ENCODE data around the gene HNF1B.

GRCh38 chr17:37786481-37786880 is 41.6 kb upstream of the HNF1B start:
- TF ChIP-seq EZH2phosphoT487 (IDR thresholded peaks at IDR 0.05; ENCODE audit: low read length) (no peak), CTCF (IDR thresholded peaks at IDR 0.05; ENCODE audit: low read length) (no peak), EZH2 (optimal IDR thresholded peaks at IDR 0.05; ENCODE audit: low read depth, low read length) (no peak)
